Bronchial epithelial cell (primary cell): Measurements from ENCODE around the gene GFAP. TPM values are rescaled to one million over a fixed set of nuclear protein-coding genes. Genes with fewer than 3 reads are reported as not detected.

Source experiments
- DNase-seq: peaks from one replicate; pipeline ENCODE4 v3.0.0-alpha.2; 2010; ENCODE audit warnings: low read depth
- FAIRE-seq: peaks from 2 replicates; lab custom pipeline; 2011; peaks lifted over from hg19 to GRCh38; lab: Jason Lieb, UNC
- H3K27me3 ChIP-seq: 2 replicates; pipeline ENCODE4 v1.5.1; 2011; ENCODE audit warnings: low read length; ENCODE audit not compliant: control insufficient read depth, insufficient read depth
- H3K36me3 ChIP-seq: 2 replicates; pipeline ENCODE4 v1.5.1; 2011; ENCODE audit warnings: low read length; ENCODE audit not compliant: control insufficient read depth, insufficient read depth
- H3K4me3 ChIP-seq: 2 replicates; pipeline ENCODE4 v1.5.1; 2011; ENCODE audit warnings: mild to moderate bottlenecking, low read depth, low read length, control low read depth
- CTCF ChIP-seq: IDR thresholded peaks from 2 replicates; pipeline ENCODE4 v1.5.1; 2011; ENCODE audit warnings: mild to moderate bottlenecking, moderate library complexity, low read length, control low read depth, inconsistent platforms; ENCODE audit not compliant: insufficient read depth, severe bottlenecking
- total RNA-seq: library from RNA; depleted of rRNA; stranded (reverse); fragments of >200 nt; gene quantifications from 2 replicates; pipeline ENCODE4 v1.2.1, GENCODE V29; 2014

Gene GFAP
- total RNA-seq, 1 donor from 2014 or later: not detected

GRCh38 chr17:44875761-44876160 lies 39.5 kb downstream of the GFAP start:
- H3K36me3 ChIP-seq: peaks cover 26% of the 10 kb centered on the region
- DNase-seq (no peak), FAIRE-seq (no peak)
- TF ChIP-seq CTCF: no peak
- no peaks in the 10 kb centered on the region for H3K27me3 ChIP-seq
- H3K4me3 ChIP-seq: no peak overlapping the region

GRCh38 chr17:44872131-44872768 lies 43.0 kb downstream of the GFAP start:
- Histone ChIP-seq H3K4me3 (no peak overlapping the region), H3K27me3 (no peaks in the 10 kb centered on the region), H3K36me3 (peaks cover 31% of the 10 kb centered on the region)
- FAIRE-seq (no peak), DNase-seq (peak; percentile 4)
- TF ChIP-seq CTCF: no peak

GRCh38 chr17:44871556-44871955 lies 43.7 kb downstream of the GFAP start:
- FAIRE-seq: no peak
- H3K36me3 ChIP-seq: peaks cover 31% of the 10 kb centered on the region

GRCh38 chr17:44867841-44868240 lies 47.5 kb downstream of the GFAP start:
- TF ChIP-seq CTCF: no peak
- DNase-seq (no peak), FAIRE-seq (no peak)
- H3K27me3 ChIP-seq: no peaks in the 10 kb centered on the region
- H3K4me3 ChIP-seq: no peak overlapping the region
- peaks cover 33% of the 10 kb centered on the region for H3K36me3 ChIP-seq

More at GRCh38 chr17:44871556-44871955, 43.7 kb downstream of the GFAP start:
- no peak overlapping the region for H3K4me3 ChIP-seq
- H3K27me3 ChIP-seq: no peaks in the 10 kb centered on the region
- TF ChIP-seq CTCF: no peak
- DNase-seq: no peak

GRCh38 chr17:44865931-44866330 lies 49.4 kb downstream of the GFAP start:
- Histone ChIP-seq H3K27me3 (no peaks in the 10 kb centered on the region), H3K36me3 (peaks cover 30% of the 10 kb centered on the region), H3K4me3 (no peak overlapping the region)
- FAIRE-seq (no peak), DNase-seq (no peak)
- no peak for TF ChIP-seq CTCF

GRCh38 chr17:44865231-44865660 lies 50.1 kb downstream of the GFAP start:
- H3K27me3 ChIP-seq: no peaks in the 10 kb centered on the region
- peak; percentile 52 for DNase-seq
- no peak for FAIRE-seq
- H3K4me3 ChIP-seq: no peak overlapping the region
- peaks cover 32% of the 10 kb centered on the region for H3K36me3 ChIP-seq
- TF ChIP-seq CTCF: peak; percentile 77
